ENCODE results near the gene TSC2.

DNA sequence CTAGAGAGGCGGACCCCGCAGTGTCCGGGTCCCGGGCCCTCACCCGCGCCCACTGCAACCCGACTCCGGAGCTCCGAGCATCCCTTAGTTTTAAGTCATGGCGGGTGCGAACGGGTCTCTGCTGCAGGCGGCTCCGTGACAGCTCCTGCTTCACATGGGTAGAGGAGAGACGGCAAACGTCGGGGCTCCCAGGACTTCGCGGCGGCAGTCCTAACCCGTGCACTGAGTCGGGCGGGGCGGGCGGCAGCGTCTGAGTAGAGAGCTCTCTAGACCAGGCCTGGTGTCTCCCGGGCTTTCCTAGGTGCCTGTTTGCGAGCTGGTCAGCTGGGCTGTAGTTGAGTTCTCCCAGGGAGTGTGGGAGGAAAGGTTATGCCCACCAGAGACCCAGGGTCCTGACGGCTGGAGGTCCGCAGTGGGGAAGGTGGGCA lies 345 bp downstream of the TSC2 start:
- TF ChIP-seq, protein P1, sequence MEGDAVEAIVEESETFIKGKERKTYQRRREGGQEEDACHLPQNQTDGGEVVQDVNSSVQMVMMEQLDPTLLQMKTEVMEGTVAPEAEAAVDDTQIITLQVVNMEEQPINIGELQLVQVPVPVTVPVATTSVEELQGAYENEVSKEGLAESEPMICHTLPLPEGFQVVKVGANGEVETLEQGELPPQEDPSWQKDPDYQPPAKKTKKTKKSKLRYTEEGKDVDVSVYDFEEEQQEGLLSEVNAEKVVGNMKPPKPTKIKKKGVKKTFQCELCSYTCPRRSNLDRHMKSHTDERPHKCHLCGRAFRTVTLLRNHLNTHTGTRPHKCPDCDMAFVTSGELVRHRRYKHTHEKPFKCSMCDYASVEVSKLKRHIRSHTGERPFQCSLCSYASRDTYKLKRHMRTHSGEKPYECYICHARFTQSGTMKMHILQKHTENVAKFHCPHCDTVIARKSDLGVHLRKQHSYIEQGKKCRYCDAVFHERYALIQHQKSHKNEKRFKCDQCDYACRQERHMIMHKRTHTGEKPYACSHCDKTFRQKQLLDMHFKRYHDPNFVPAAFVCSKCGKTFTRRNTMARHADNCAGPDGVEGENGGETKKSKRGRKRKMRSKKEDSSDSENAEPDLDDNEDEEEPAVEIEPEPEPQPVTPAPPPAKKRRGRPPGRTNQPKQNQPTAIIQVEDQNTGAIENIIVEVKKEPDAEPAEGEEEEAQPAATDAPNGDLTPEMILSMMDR (IDR thresholded peaks at IDR 0.05; ENCODE audit: low read length) = no peak
- no peak for TF ChIP-seq EZH2 (IDR thresholded peaks at IDR 0.05; ENCODE audit: borderline replicate concordance, low read length)
